Measurements from ENCODE around the gene CBR4.

CBR4 gene

GRCh38 chr4:169010125-169011023 is at the start of gene CBR4:
CBR4 (minus strand) TSS chr4:169010255; CDS start chr4:169010089, 166 bp downstream.
- in situ Hi-C loops (cut with HindIII; ENCODE audit: low sequenced_read_pairs): no loop called here

- in situ Hi-C loops (cut with HindIII; ENCODE audit: low sequenced_read_pairs): no loop called here
Measured at GRCh38 chr4:169059306-169060211, 49.5 kb upstream of the CBR4 start.

GRCh38 chr4:169058312-169058711 is 48.3 kb upstream of the CBR4 start:
- in situ Hi-C loops (cut with HindIII; ENCODE audit: low sequenced_read_pairs): no loop called here

- in situ Hi-C loops (cut with HindIII; ENCODE audit: low sequenced_read_pairs): no loop called here
Measured at GRCh38 chr4:169054879-169055278, 44.8 kb upstream of the CBR4 start.

GRCh38 chr4:169052594-169052945 is 42.5 kb upstream of the CBR4 start:
- in situ Hi-C loops (cut with HindIII; ENCODE audit: low sequenced_read_pairs): no loop called here

GRCh38 chr4:169051761-169052593 is 41.9 kb upstream of the CBR4 start:
- in situ Hi-C loops (cut with HindIII; ENCODE audit: low sequenced_read_pairs): no loop called here

GRCh38 chr4:169050881-169051760 is 41.1 kb upstream of the CBR4 start:
- in situ Hi-C loops (cut with HindIII; ENCODE audit: low sequenced_read_pairs): no loop called here

GRCh38 chr4:169050284-169050683 is 40.2 kb upstream of the CBR4 start:
- in situ Hi-C loops (cut with HindIII; ENCODE audit: low sequenced_read_pairs): no loop called here

GRCh38 chr4:169048868-169049414 is 38.9 kb upstream of the CBR4 start:
- in situ Hi-C loops (cut with HindIII; ENCODE audit: low sequenced_read_pairs): no loop called here

GRCh38 chr4:169047956-169048355 is 37.9 kb upstream of the CBR4 start:
- in situ Hi-C loops (cut with HindIII; ENCODE audit: low sequenced_read_pairs): no loop called here

- in situ Hi-C loops (cut with HindIII; ENCODE audit: low sequenced_read_pairs): no loop called here
Measured at GRCh38 chr4:169045862-169046584, 36.0 kb upstream of the CBR4 start.

- in situ Hi-C loops (cut with HindIII; ENCODE audit: low sequenced_read_pairs): no loop called here
Measured at GRCh38 chr4:169044714-169045447, 34.8 kb upstream of the CBR4 start.

GRCh38 chr4:169042608-169043007 is 32.6 kb upstream of the CBR4 start:
- in situ Hi-C loops (cut with HindIII; ENCODE audit: low sequenced_read_pairs): no loop called here

- in situ Hi-C loops (cut with HindIII; ENCODE audit: low sequenced_read_pairs): no loop called here
Measured at GRCh38 chr4:169040559-169041261, 30.7 kb upstream of the CBR4 start.

- in situ Hi-C loops (cut with HindIII; ENCODE audit: low sequenced_read_pairs): no loop called here
Measured at GRCh38 chr4:169039251-169039954, 29.3 kb upstream of the CBR4 start.

GRCh38 chr4:169037506-169037905 is 27.5 kb upstream of the CBR4 start:
- in situ Hi-C loops (cut with HindIII; ENCODE audit: low sequenced_read_pairs): no loop called here

Measured in endothelial cell of hepatic sinusoid (primary cell).